Measurements from ENCODE around the gene ACAA2.

ACAA2 gene

DNA sequence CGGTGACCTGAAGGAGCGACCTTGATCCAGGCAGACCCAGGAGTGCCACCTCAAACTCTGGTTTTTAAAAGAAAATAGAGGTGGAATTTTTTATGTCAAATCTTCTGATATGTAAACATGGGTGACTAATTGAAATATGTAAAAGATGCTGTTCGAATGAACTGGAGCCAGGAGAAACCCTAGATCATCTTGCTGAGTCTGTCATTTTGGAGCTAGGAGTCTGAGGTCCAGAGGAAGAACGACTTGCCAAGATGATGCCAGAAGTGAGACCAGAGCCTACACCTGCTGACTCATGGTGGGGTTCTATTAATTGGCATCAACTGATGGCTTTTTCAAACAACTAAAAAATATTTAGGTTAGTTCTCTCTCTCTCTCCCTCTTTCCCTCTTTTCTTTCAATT, 74.1 kb downstream of the ACAA2 start:
- no peak for DNase-seq (ENCODE audit: low spot score)

DNA sequence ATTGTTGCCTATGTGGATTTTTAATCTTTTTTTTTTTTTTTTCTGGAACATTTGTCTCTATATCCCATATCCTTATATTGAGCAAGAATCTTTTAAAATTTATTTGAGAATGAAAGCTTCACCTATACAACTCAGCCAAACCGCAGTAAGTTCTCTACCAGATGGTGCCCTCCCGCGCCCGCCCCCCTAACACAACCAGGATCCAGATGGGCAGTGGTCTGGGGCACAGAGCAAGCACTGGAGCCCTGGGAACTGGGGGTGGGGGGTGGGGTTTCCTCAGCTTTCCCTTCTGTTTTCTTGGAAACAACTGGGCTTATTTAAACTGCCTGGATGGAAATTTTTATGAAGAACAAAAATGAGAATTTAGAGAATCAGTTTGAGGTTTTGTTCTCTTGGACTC, 74.6 kb downstream of the ACAA2 start:
- DNase-seq (ENCODE audit: low spot score) = no peak

DNA sequence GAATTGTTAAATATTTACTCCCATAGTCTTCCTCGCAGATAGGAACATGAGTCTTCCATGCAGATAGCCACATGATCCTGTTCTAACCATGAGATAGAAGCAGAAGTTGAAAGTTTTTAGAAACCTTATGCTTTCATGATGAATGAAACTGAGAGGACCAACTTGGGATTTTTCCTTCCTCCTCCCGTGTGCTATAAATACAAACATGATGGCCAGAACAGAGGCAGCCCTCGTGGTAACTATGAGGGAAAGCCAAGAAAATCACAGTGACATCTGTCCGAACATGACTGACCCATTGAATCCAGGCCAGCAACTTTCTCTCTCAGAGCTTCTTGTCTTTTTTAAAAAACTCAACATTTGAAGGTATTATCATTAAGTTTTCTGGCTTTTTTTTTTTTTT, 78.5 kb downstream of the ACAA2 start:
- DNase-seq (ENCODE audit: low spot score) = no peak

DNA sequence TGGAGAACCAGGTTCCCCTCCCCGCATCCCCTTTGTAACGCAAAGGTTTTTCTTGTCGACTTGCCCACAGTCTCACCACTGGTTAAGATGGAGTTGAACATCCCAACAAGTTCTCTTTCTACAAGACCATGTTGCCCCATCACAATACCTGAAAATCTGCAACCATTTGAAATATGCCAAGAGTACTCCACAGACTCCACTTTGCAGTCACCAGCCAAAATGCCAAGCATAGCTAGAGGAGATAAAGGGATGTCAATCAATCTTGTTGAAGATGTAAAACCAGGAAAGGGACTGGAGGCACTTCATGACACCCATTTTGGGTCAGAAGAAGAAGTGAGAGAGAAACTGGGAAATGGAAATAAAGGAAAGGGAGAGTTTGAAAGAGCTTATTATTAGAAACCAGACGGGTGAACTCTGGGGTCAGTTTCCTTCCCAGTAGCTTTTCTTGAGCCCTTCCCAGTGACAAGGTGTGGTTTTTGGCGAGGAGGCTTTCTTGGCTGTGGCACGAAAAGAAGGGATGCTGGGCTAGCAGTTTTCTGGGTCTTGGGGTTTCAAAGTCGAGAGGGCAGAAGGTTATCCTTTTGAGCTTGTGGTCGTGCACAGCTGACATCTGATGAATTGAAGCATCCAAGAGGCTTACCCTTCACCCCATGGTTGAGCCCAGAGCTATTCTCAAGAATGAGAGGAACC, 79.3 kb downstream of the ACAA2 start:
- DNase-seq (ENCODE audit: low spot score) = no peak

DNA sequence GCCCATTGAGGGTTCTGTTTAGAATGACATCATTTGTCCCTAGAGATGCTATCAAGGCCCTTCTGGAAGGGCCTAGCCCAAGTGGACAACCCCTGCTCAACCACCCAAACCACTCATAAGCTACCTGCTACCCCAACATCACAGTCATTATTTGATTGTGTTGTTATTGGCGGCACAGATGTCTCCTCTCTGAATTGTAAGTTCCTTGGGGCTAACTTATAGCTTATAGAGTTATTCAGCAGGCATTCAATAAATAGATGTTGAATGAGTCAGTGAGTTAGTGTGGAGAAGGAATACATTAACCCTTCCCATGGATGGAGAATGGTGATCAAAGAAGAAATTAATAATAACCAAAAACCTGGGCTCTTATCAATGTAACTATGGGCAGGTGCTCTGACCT, 80.0 kb downstream of the ACAA2 start:
- no peak for DNase-seq (ENCODE audit: low spot score)
